CD4-positive, alpha-beta memory T cell (primary cell): ENCODE results near the gene NRBP1. TPM values are rescaled to one million over a fixed set of nuclear protein-coding genes. Genes with fewer than 3 reads are reported as not detected.

ENCODE experiments used
- CTCF ChIA-PET: fragments of 350-600 bp; sonication (Branson Sonifier 250); formaldehyde crosslinking; loops from one replicate; lab custom pipeline; 2021; ENCODE audit warnings: inconsistent platforms; ENCODE audit not compliant: partially characterized antibody; lab: Charles Lee
- POLR2A ChIA-PET: fragments of 350-600 bp; sonication (Branson Sonifier 250); formaldehyde crosslinking; loops from one replicate; lab custom pipeline; 2021; ENCODE audit not compliant: partially characterized antibody; lab: Charles Lee
- DNase-seq, 5 donors: peaks; one replicate each; pipeline versions ENCODE4 v3.0.0 to v3.0.0-alpha.2; 2020 to 2022; ENCODE audit warnings: mixed read lengths in 1 of 5
- H3K27ac ChIP-seq: one replicate; pipeline ENCODE4 v1.7.0; 2013; ENCODE audit warnings: low read depth, low read length
- H3K27me3 ChIP-seq: 2 replicates; pipeline ENCODE4 v1.7.0; 2013; ENCODE audit warnings: mild to moderate bottlenecking, low read length, moderate library complexity; ENCODE audit not compliant: insufficient read depth
- H3K36me3 ChIP-seq: 2 replicates; pipeline ENCODE4 v1.7.0; 2013; ENCODE audit warnings: mild to moderate bottlenecking, low read length, moderate library complexity; ENCODE audit not compliant: insufficient read depth
- H3K4me1 ChIP-seq: 2 replicates; pipeline ENCODE4 v1.7.0; 2013; ENCODE audit warnings: mild to moderate bottlenecking, low read length, moderate library complexity; ENCODE audit not compliant: insufficient read depth
- H3K4me3 ChIP-seq, 2 donors: one replicate each; pipeline ENCODE4 v1.7.0; 2013; ENCODE audit warnings: low read length in 2 of 2, mild to moderate bottlenecking in 1 of 2
- H3K9me3 ChIP-seq, 2 donors: one replicate each; pipeline ENCODE4 v1.7.0; 2013; ENCODE audit warnings: low read length in 2 of 2, control low read depth in 1 of 2; ENCODE audit not compliant: control insufficient read depth in 1 of 2
- H3K27ac Mint-ChIP-seq, 7 donors: one replicate each; pipeline ENCODE4 v1.8.0; 2020 to 2021; ENCODE audit warnings: mixed read lengths in 7 of 7, mild to moderate bottlenecking in 6 of 7, inconsistent platforms in 3 of 7, moderate library complexity in 3 of 7
- H3K27me3 Mint-ChIP-seq, 2 donors: one replicate each; pipeline ENCODE4 v1.8.0; 2020 to 2021; ENCODE audit warnings: mixed read lengths in 2 of 2
- H3K36me3 Mint-ChIP-seq, 2 donors: one replicate each; pipeline ENCODE4 v1.8.0; 2020 to 2021; ENCODE audit warnings: mixed read lengths in 2 of 2, inconsistent platforms in 1 of 2, mild to moderate bottlenecking in 1 of 2
- H3K4me1 Mint-ChIP-seq, 4 donors: one replicate each; pipeline ENCODE4 v1.8.0; 2020 to 2021; ENCODE audit warnings: mixed read lengths in 4 of 4, mild to moderate bottlenecking in 1 of 4
- H3K4me3 Mint-ChIP-seq, 8 donors: one replicate each; pipeline ENCODE4 v1.8.0; 2020 to 2021; ENCODE audit warnings: mixed read lengths in 8 of 8, mild to moderate bottlenecking in 7 of 8, moderate library complexity in 6 of 8, inconsistent platforms in 3 of 8
- H3K9me3 Mint-ChIP-seq, 8 donors: one replicate each; pipeline ENCODE4 v1.8.0; 2020 to 2021; ENCODE audit warnings: mixed read lengths in 8 of 8, mild to moderate bottlenecking in 5 of 8, inconsistent platforms in 3 of 8, moderate library complexity in 1 of 8
- intact Hi-C: fragments of 100-400 bp; cut with micrococcal nuclease; formaldehyde crosslinking; loops from one replicate; pipeline ENCODE4 v1.15.1; 2023
- polyA plus RNA-seq, 2 donors: library from polyadenylated mRNA; unstranded; fragments of 300-500 nt; fragmentation: Illumina TruSeq; gene quantifications; one replicate each; pipeline ENCODE4 v1.2.3, GENCODE V29; 2021
- total RNA-seq, 2 experiments: library from RNA; stranded (reverse); gene quantifications; one replicate each; pipeline ENCODE4 v1.2.3, GENCODE V29; 2021

The NRBP1 gene
- total and polyA plus RNA-seq, 4 experiments from 2014 or later: 115 to 125 (median 119) TPM

DNA sequence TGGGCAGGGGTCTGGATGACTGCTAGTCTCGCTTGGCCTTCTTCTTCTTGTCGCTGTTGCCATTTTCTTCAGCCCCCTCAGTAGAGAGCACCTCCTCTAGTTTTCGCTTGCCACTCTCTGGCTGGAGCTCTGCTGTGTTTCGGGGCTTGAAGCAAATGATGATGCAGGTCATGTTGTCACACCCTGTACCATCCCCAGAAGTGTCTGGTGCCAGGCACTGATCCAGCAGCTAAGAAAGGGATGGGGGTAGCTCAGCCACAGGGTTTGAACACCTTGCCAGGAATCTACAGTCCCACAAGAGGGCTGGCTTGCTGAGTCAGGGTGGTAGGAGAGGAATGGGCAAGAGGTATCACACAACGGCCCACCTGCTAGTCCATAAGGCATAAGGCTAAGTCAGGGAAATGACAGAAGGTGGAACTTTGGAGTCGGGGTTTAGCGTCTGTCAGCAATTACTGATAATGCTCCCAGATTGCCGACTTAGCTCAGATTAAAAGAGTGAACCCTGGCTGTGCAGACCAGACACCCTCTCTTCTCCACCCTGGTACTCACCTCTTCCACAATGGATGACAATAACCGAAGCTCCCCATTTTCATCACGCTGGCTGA lies 46.8 kb upstream of the NRBP1 start:
- ChIA-PET CTCF (interaction anchor here (0.5 to 1.5 kb wide), 2 partner anchors 12 to 32 kb away, joined by 3 to 6 read pairs; partner anchors contain the start of gene EIF2B4), POLR2A (interaction anchor here (0.6 to 4.4 kb wide), 5 partner anchors 11 to 632 kb away, joined by 4 to 106 read pairs (median 44); partner anchors contain the start of genes EIF2B4, MPV17, NRBP1 and PPM1G)
- H3K4me3 Mint-ChIP-seq: peak overlapping the region; percentile 62 to 89 (median 84)
- Histone ChIP-seq H3K27ac (peak overlapping the region; percentile 78), H3K4me1 (peaks cover 20% of the 10 kb centered on the region), H3K36me3 (peaks cover 59% of the 10 kb centered on the region), H3K4me3 (no peak overlapping the region), H3K9me3 (no peaks in the 10 kb centered on the region), H3K27me3 (no peaks in the 10 kb centered on the region)
- peak overlapping the region; percentile 92 to 97 (median 93) for H3K27ac Mint-ChIP-seq
- peaks cover 15 to 36% (median 25%) of the 10 kb centered on the region in 4 donors for H3K4me1 Mint-ChIP-seq
- intact Hi-C loops: loop anchor here (2.0 kb wide), 1 partner anchor 47 kb away; the partner anchor contains the start of gene NRBP1
- DNase-seq: no peak
- no peaks in the 10 kb centered on the region for H3K27me3 Mint-ChIP-seq
- H3K9me3 Mint-ChIP-seq: peaks cover 0 to 1% (median 0%) of the 10 kb centered on the region in 8 donors
- H3K36me3 Mint-ChIP-seq: peaks cover 40 to 68% of the 10 kb centered on the region in 2 donors

DNA sequence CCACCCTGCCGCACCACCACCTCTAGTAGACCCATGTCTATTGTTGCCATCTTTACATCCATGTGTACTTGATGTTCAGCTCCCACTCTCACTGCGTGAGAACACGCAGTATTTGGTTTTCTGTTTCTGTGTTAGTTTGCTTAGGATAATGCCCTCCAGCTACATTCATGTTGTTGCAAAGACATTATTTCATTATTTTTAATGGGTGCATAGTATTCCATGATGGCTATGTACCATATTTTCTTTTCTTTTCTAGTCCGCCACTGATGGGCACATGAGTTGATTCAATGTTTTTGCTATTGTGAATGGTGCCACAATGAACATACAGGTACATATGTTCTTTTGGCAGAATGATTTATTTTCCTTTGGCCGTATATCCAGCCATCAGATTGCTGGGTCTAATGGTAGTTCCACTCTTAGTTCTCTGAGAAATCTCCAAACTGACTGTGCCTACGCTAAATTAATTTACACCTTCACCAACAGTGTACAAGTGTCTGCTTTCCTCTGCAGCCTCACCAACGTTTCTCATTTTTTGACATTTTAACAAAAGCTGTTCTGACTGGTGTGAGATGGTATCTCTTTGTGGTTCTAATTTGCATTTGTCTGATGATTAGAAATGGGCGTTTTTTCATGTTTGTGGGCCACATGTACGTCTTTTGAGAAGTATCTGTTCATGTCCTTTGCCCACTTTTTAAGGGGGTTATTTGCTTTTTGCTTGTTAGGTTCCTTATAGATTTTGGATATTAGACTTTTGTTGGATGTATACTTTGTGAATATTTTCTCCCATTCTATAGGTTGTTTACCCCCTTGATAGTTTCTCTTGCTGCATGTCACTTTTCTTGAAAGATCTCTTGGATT lies 37.4 kb upstream of the NRBP1 start:
- H3K4me1 Mint-ChIP-seq: peaks cover 21 to 39% (median 29%) of the 10 kb centered on the region in 4 donors
- H3K36me3 Mint-ChIP-seq: peaks cover 5 to 26% of the 10 kb centered on the region in 2 donors
- peak overlapping the region; percentile 66 for H3K27ac ChIP-seq
- no peaks in the 10 kb centered on the region for H3K27me3 ChIP-seq
- H3K4me3 ChIP-seq: no peak overlapping the region
- H3K27ac Mint-ChIP-seq: peak overlapping the region; percentile 81 to 98 (median 95)
- H3K9me3 Mint-ChIP-seq: no peaks in the 10 kb centered on the region
- H3K4me1 ChIP-seq: peaks cover 29% of the 10 kb centered on the region
- peak; percentile 57 to 79 (median 69) for DNase-seq
- intact Hi-C loops: no loop called here
- POLR2A ChIA-PET: interaction anchor here (1.0 to 2.2 kb wide), 7 partner anchors 11 to 272 kb away, joined by 3 to 10 read pairs (median 6); partner anchors contain the start of genes EIF2B4, NRBP1, PPM1G and SLC4A1AP
- H3K27me3 Mint-ChIP-seq: no peaks in the 10 kb centered on the region
- CTCF ChIA-PET: interaction anchor here (0.7 to 1.3 kb wide), 3 partner anchors 11 to 42 kb away, joined by 3 read pairs; no protein-coding TSS in a partner anchor
- H3K9me3 ChIP-seq: no peaks in the 10 kb centered on the region
- peaks cover 6% of the 10 kb centered on the region for H3K36me3 ChIP-seq
- H3K4me3 Mint-ChIP-seq: peak overlapping the region; percentile 26 to 79 (median 63)

DNA sequence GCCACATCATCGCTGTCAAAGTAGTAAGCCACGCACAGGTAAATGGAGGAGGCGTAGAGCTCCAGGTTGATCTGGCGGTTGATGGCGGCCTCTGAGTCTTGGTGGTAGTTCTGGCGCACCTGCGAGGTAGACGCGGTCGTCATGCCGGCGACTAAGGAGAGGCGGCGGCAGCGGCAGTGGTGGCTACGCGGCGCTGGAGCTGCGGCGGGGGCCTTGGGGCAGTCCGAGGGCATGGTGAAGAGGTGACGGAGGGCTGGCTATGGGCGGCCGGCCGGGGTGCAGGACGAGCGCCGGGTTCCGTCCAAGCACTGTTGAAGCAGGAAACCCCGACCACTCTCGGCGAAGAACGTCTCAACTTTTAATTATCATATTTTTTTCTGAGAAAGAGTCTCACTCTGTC lies 35.2 kb upstream of the NRBP1 start:
- H3K9me3 Mint-ChIP-seq: no peaks in the 10 kb centered on the region
- peaks cover 5 to 24% of the 10 kb centered on the region in 2 donors for H3K36me3 Mint-ChIP-seq
- Histone ChIP-seq H3K27ac (no peak overlapping the region), H3K36me3 (peaks cover 3% of the 10 kb centered on the region), H3K4me1 (peaks cover 40% of the 10 kb centered on the region), H3K27me3 (no peaks in the 10 kb centered on the region), H3K4me3 (no peak overlapping the region), H3K9me3 (no peaks in the 10 kb centered on the region)
- peaks cover 26 to 46% (median 37%) of the 10 kb centered on the region in 4 donors for H3K4me1 Mint-ChIP-seq
- CTCF ChIA-PET: no interaction called here
- peak overlapping the region in 2 of 8 donors; percentile 15 to 27 for H3K4me3 Mint-ChIP-seq
- POLR2A ChIA-PET: no interaction called here
- intact Hi-C loops: no loop called here
- peak overlapping the region in 6 of 7 donors; percentile 36 to 95 (median 82) for H3K27ac Mint-ChIP-seq
- DNase-seq: no peak
- H3K27me3 Mint-ChIP-seq: no peaks in the 10 kb centered on the region

GRCh38 chr2:27398962-27399361 lies 29.5 kb upstream of the NRBP1 start:
- intact Hi-C loops: no loop called here
- no peaks in the 10 kb centered on the region for H3K9me3 Mint-ChIP-seq
- H3K27ac ChIP-seq: no peak overlapping the region
- no peaks in the 10 kb centered on the region for H3K36me3 ChIP-seq
- H3K9me3 ChIP-seq: no peaks in the 10 kb centered on the region
- H3K27me3 ChIP-seq: no peaks in the 10 kb centered on the region
- no peak for DNase-seq
- peaks cover 7 to 18% of the 10 kb centered on the region in 2 donors for H3K36me3 Mint-ChIP-seq
- peaks cover 23 to 44% (median 31%) of the 10 kb centered on the region in 4 donors for H3K4me1 Mint-ChIP-seq
- H3K4me3 Mint-ChIP-seq: no peak overlapping the region
- H3K4me1 ChIP-seq: peaks cover 36% of the 10 kb centered on the region
- no peak overlapping the region for H3K4me3 ChIP-seq
- ChIA-PET CTCF (no interaction called here), POLR2A (interaction anchor here (1.2 kb wide), 1 partner anchor 10 kb away, joined by 5 read pairs; the partner anchor contains the start of gene PPM1G)
- peak overlapping the region in 6 of 7 donors; percentile 5 to 62 (median 34) for H3K27ac Mint-ChIP-seq
- no peaks in the 10 kb centered on the region for H3K27me3 Mint-ChIP-seq

DNA sequence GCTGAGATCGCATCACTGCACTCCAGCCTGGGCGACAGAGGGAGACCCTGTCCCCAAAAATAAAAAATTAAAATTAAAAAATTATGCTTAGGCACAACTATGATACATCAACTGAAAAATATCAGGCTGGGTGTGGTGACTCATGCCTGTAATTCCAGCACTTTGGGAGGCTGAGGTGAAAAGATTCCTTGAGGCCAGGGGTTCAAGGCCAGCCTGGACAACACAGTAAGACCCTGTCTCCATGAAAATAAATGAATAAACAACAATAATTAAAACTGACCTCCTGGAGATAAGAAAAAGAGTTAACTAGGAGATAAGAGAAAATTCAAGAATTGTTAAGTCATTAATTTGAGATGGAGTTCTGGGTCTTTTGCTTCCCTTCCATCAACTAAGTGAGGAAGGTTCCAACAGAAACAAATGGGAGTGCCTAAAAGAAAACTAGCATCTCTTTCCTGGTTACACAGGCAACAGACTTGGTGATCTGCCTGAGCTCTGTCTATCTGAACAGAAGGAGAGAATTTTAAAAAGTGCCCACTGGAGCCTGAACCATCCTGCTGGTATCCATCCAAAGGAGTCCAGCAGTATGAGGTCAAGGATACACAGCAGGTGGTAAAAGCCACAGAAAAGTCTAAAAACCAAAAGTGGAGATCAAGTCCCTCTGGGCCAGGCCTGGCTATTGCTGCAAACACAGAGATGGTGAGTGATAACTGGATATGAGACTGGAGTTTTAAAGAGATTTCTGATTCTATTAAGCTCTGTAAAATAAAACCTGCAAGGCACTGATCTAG lies 27.9 kb upstream of the NRBP1 start:
- intact Hi-C loops: loop anchor here (10.0 kb wide), 1 partner anchor 186 kb away; the partner anchor contains the start of genes ATRAID, CAD and SLC5A6
- no peaks in the 10 kb centered on the region for H3K36me3 ChIP-seq
- no peak for DNase-seq
- H3K9me3 Mint-ChIP-seq: no peaks in the 10 kb centered on the region
- H3K4me3 ChIP-seq: no peak overlapping the region
- no peaks in the 10 kb centered on the region for H3K9me3 ChIP-seq
- H3K36me3 Mint-ChIP-seq: peaks cover 7 to 18% of the 10 kb centered on the region in 2 donors
- peak overlapping the region in 4 of 7 donors; percentile 21 to 72 (median 66) for H3K27ac Mint-ChIP-seq
- peaks cover 36% of the 10 kb centered on the region for H3K4me1 ChIP-seq
- peaks cover 23 to 49% (median 33%) of the 10 kb centered on the region in 4 donors for H3K4me1 Mint-ChIP-seq
- no peaks in the 10 kb centered on the region for H3K27me3 Mint-ChIP-seq
- no peak overlapping the region for H3K27ac ChIP-seq
- H3K4me3 Mint-ChIP-seq: no peak overlapping the region
- ChIA-PET CTCF (no interaction called here), POLR2A (interaction anchor here (0.9 to 1.5 kb wide), 2 partner anchors 9 to 28 kb away, joined by 3 to 7 read pairs; partner anchors contain the start of genes NRBP1 and PPM1G)
- no peaks in the 10 kb centered on the region for H3K27me3 ChIP-seq

GRCh38 chr2:27407798-27408491 lies 20.5 kb upstream of the NRBP1 start:
- H3K27me3 ChIP-seq: no peaks in the 10 kb centered on the region
- H3K4me1 ChIP-seq: peaks cover 43% of the 10 kb centered on the region
- ChIA-PET CTCF (interaction anchor here (0.8 kb wide), 1 partner anchor 20 kb away, joined by 3 read pairs; no protein-coding TSS in a partner anchor), POLR2A (interaction anchor here (5.0 kb wide), 1 partner anchor 20 kb away, joined by 82 read pairs; the partner anchor contains the start of gene NRBP1)
- Mint-ChIP-seq H3K36me3 (peaks cover 4 to 13% of the 10 kb centered on the region in 2 donors), H3K4me3 (peak overlapping the region; percentile 81 to 91 (median 87)), H3K9me3 (no peaks in the 10 kb centered on the region), H3K4me1 (peaks cover 31 to 53% (median 40%) of the 10 kb centered on the region in 4 donors), H3K27ac (peak overlapping the region; percentile 77 to 94 (median 89)), H3K27me3 (peaks cover 1 to 2% of the 10 kb centered on the region in 2 donors)
- no peaks in the 10 kb centered on the region for H3K36me3 ChIP-seq
- H3K4me3 ChIP-seq: peak overlapping the region; percentile 37 to 92
- H3K27ac ChIP-seq: peak overlapping the region; percentile 85
- DNase-seq: no peak
- H3K9me3 ChIP-seq: no peaks in the 10 kb centered on the region
- intact Hi-C loops: loop anchor here (10.0 kb wide), 1 partner anchor 193 kb away; the partner anchor contains the start of genes ATRAID, CAD and SLC5A6
